Loucy (cell line): ENCODE results near the gene ZSWIM5.

Source experiments
- H2AFZ ChIP-seq: fragments of 200-600 bp; sonication (generic); 2 replicates; pipeline ENCODE4 v1.6.0; 2016; ENCODE audit warnings: antibody characterized with exemption, mild to moderate bottlenecking, low read length, moderate library complexity
- H3F3A ChIP-seq: fragments of 200-600 bp; 2 replicates; pipeline ENCODE4 v1.6.0; 2016; ENCODE audit warnings: antibody characterized with exemption, low read depth, mild to moderate bottlenecking
- H3K27me3 ChIP-seq: fragments of 200-600 bp; sonication (generic); 2 replicates; pipeline ENCODE4 v1.6.1; 2014; ENCODE audit warnings: low read length, mild to moderate bottlenecking; ENCODE audit not compliant: insufficient read depth, poor library complexity, severe bottlenecking
- H3K36me3 ChIP-seq: fragments of 200-600 bp; sonication (generic); 2 replicates; pipeline ENCODE4 v1.6.1; 2016; ENCODE audit warnings: low read length; ENCODE audit not compliant: insufficient read depth
- H3K4me1 ChIP-seq: fragments of 200-600 bp; sonication (generic); 2 replicates; pipeline ENCODE4 v1.5.1; 2014; ENCODE audit warnings: low read length, mild to moderate bottlenecking; ENCODE audit not compliant: insufficient read depth, poor library complexity, severe bottlenecking
- H3K4me2 ChIP-seq: fragments of 200-600 bp; sonication (generic); 2 replicates; pipeline ENCODE4 v1.6.0; 2014; ENCODE audit warnings: antibody characterized with exemption, low read length, low read depth, mild to moderate bottlenecking; ENCODE audit not compliant: poor library complexity, severe bottlenecking
- H3K4me3 ChIP-seq: fragments of 200-600 bp; sonication (generic); 2 replicates; pipeline ENCODE4 v1.5.1; 2014; ENCODE audit warnings: low read length, mild to moderate bottlenecking, mixed read lengths; ENCODE audit not compliant: poor library complexity, severe bottlenecking
- H3K79me2 ChIP-seq: fragments of 200-600 bp; sonication (generic); 2 replicates; pipeline ENCODE4 v1.6.1; 2014; ENCODE audit warnings: low read length; ENCODE audit not compliant: insufficient read depth
- H3K9ac ChIP-seq: fragments of 200-600 bp; sonication (generic); 2 replicates; pipeline ENCODE4 v1.6.0; 2014; ENCODE audit warnings: mild to moderate bottlenecking, low read depth, low read length, moderate library complexity; ENCODE audit not compliant: poor library complexity, severe bottlenecking
- H3K9me2 ChIP-seq: fragments of 200-600 bp; sonication (generic); replicated peaks from 2 replicates; pipeline ENCODE4 v1.6.1; 2016; ENCODE audit warnings: low read depth, low read length, mixed read lengths
- H3K9me3 ChIP-seq: fragments of 200-600 bp; sonication (generic); 2 replicates; pipeline ENCODE4 v1.6.1; 2014; ENCODE audit warnings: mild to moderate bottlenecking, antibody characterized with exemption, low read length, low read depth; ENCODE audit not compliant: insufficient read depth
- H4K20me1 ChIP-seq: fragments of 200-600 bp; sonication (generic); 2 replicates; pipeline ENCODE4 v1.6.0; 2014; ENCODE audit warnings: antibody characterized with exemption, low read length, mild to moderate bottlenecking; ENCODE audit not compliant: insufficient read depth, poor library complexity, severe bottlenecking
- CTCF ChIP-seq: fragments of 200-600 bp; sonication (generic); conservative IDR thresholded peaks from 2 replicates; pipeline ENCODE4 v1.5.1; 2014; ENCODE audit warnings: mild to moderate bottlenecking, antibody characterized with exemption, low read length
- EZH2phosphoT487 ChIP-seq: fragments of 200-600 bp; IDR thresholded peaks from 2 replicates; pipeline ENCODE4 v1.6.1; 2018; ENCODE audit warnings: antibody characterized with exemption, mild to moderate bottlenecking, moderate library complexity, borderline replicate concordance

The ZSWIM5 gene

GRCh38 chr1:45051005-45051772, 155.2 kb downstream of the ZSWIM5 start:
- peak overlapping the region; percentile 39 for H3K9ac ChIP-seq
- no peaks in the 10 kb centered on the region for H3K4me1 ChIP-seq
- H3K9me2 ChIP-seq, result no peaks in the 10 kb centered on the region
- peak overlapping the region; percentile 50 for H3K4me3 ChIP-seq
- no peaks in the 10 kb centered on the region for H3K9me3 ChIP-seq
- no peaks in the 10 kb centered on the region for H3K27me3 ChIP-seq
- peak overlapping the region; percentile 57; the same call in 1 of the 2 replicates for H2AFZ ChIP-seq
- peak overlapping the region; percentile 47 for H3K4me2 ChIP-seq
- TF ChIP-seq EZH2phosphoT487 (no peak), CTCF (no peak)
- no peaks in the 10 kb centered on the region for H3F3A ChIP-seq
- H3K79me2 ChIP-seq, result no peaks in the 10 kb centered on the region
- no peaks in the 10 kb centered on the region for H4K20me1 ChIP-seq
- no peaks in the 10 kb centered on the region; the same call in 1 of the 2 replicates for H3K36me3 ChIP-seq

GRCh38 chr1:45047032-45047431, 159.4 kb downstream of the ZSWIM5 start:
- no peaks in the 10 kb centered on the region for H3F3A ChIP-seq
- no peaks in the 10 kb centered on the region for H4K20me1 ChIP-seq
- peaks cover 13% of the 10 kb centered on the region; the same call in 1 of the 2 replicates for H3K36me3 ChIP-seq
- no peak overlapping the region for H3K9ac ChIP-seq
- H3K4me1 ChIP-seq, result no peaks in the 10 kb centered on the region
- no peaks in the 10 kb centered on the region for H3K9me3 ChIP-seq
- no peak overlapping the region for H2AFZ ChIP-seq
- no peak overlapping the region for H3K4me2 ChIP-seq
- no peaks in the 10 kb centered on the region for H3K79me2 ChIP-seq
- no peaks in the 10 kb centered on the region for H3K27me3 ChIP-seq
- TF ChIP-seq EZH2phosphoT487, result no peak
- TF ChIP-seq CTCF, result no peak
- no peaks in the 10 kb centered on the region for H3K9me2 ChIP-seq
- H3K4me3 ChIP-seq, result no peak overlapping the region

- TF ChIP-seq CTCF (no peak), EZH2phosphoT487 (no peak)
- H3K36me3 ChIP-seq, result peaks cover 17% of the 10 kb centered on the region; the same call in 1 of the 2 replicates
- H3K27me3 ChIP-seq, result no peaks in the 10 kb centered on the region
- H4K20me1 ChIP-seq, result no peaks in the 10 kb centered on the region
- H3K9ac ChIP-seq, result no peak overlapping the region
- no peaks in the 10 kb centered on the region for H3K79me2 ChIP-seq
- H2AFZ ChIP-seq, result no peak overlapping the region
- H3K4me3 ChIP-seq, result no peak overlapping the region
- no peaks in the 10 kb centered on the region for H3K9me3 ChIP-seq
- H3K4me2 ChIP-seq, result no peak overlapping the region
- no peaks in the 10 kb centered on the region for H3F3A ChIP-seq
- H3K9me2 ChIP-seq, result no peaks in the 10 kb centered on the region
- H3K4me1 ChIP-seq, result no peaks in the 10 kb centered on the region
Measured at GRCh38 chr1:45044916-45045315, 161.5 kb downstream of the ZSWIM5 start.
